Pulmonary artery endothelial cell (primary cell): ENCODE data around the gene NRCAM. TPM values are rescaled to one million over a fixed set of nuclear protein-coding genes. Genes with fewer than 3 reads are reported as not detected.
"Not testable (repeated sequence)": the region's sequence is repeated elsewhere in the genome, so short reads cannot be mapped to it uniquely, and the experiment has no call there.

ENCODE experiments used
- DNase-seq: peaks from one replicate; pipeline ENCODE4 v3.0.0-alpha.2; 2011; ENCODE audit warnings: low read depth, low spot score
- total RNA-seq: library from RNA; depleted of rRNA; stranded (reverse); fragments of >200 nt; gene quantifications from 2 replicates; pipeline ENCODE4 v1.2.3, GENCODE V29; 2014

NRCAM gene
- total RNA-seq, 1 donor from 2014 or later: 87.2 TPM

DNA sequence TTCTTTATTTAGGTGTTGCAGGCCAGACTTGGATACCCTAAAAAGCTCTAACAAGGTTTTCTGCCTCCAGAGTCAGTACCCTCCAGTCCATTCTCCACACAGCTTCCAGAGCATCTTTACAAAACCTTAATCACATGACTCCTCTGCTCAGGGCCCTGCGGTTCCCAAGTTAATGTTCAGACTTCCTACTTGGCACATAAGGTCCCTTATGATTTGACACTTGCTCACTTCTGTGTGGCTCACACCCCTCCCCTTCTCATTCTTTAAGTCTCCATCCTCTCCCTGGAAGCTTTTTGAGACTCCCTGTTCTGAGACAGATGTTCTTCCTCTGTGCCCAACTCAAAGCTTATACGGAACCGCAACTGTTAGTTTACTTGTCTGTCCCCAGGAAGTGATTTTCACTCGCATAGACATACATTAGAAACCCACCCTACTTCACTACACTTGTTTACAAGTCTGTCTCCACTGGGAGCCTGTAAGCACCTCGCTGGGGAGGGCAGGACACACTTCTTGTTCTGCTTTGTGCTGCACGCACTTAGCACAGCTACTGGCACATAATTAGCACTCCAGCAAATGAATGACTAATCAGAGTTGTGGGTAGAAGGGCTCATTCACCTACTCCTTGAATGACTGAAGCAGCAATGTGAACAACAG lies 171.8 kb downstream of the NRCAM start:
- no peak for DNase-seq

DNA sequence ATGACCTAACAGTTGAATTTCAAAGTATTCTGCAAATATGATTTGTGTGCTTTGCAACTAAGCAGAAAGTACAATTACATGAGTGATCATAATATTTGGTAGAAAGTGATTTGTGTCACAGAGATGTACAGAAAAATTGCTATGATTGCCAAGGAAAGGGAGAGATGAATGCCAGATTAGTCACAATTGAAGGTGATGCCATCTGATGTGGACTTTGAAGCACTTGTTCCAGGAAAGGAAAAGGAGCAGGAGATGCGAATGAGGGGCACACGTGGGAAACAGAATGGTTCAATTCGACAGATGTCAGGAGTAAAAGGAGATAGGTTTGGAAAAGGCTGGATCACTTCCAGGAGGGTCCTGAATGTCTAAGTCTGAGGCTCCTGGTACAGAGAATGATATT lies 173.0 kb downstream of the NRCAM start:
- no peak for DNase-seq

DNA sequence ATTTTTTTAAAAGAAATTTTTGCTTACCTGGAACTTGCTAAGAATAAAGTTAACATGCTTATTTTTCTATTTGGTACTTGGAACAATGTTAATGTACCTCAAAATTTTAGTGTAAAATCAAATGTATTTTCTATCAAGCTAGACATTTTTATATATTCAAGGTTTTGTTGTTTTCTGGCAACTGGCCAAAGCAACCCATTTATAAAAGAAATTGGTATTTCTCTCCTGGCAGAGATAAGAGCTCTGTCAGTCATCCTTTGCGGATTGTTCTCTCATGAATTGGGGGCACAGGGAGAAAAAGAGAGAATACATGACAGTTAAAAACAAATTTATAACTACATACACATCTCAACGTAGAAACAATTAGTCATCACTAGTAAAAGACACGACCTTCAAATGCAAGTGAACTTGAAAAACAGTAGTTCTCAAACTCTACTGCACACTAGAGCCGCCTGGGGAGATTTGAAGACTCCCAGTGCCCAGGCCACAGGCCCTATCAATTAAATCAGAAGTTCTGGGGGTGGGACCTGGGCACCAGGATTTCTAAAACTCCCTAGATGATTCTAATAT lies 173.7 kb downstream of the NRCAM start:
- DNase-seq: peak; percentile 24

DNA sequence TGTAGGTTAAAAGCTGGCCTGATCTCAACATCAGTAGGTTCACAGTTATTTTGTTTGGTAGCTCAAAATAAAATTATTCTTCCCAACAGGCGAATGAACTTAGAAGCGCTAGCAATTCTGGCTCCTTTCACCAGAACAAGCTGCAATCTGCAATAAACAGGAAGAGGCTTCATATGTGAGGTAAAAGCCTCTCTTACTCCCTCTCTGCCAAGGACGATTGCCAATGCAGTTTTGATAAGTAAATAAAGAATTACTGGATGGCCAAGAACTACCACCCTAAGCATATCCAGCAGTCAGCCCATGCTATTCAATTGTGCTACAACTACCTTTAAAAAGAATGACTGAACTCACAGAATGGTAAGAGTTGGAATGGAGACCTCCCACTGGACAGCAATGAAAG lies 176.1 kb downstream of the NRCAM start:
- peak; percentile 43 for DNase-seq

GRCh38 chr7:108278776-108279175 lies 177.5 kb downstream of the NRCAM start:
- no peak for DNase-seq

- DNase-seq: no peak
Measured at GRCh38 chr7:108278281-108278680, 178.0 kb downstream of the NRCAM start.

DNA sequence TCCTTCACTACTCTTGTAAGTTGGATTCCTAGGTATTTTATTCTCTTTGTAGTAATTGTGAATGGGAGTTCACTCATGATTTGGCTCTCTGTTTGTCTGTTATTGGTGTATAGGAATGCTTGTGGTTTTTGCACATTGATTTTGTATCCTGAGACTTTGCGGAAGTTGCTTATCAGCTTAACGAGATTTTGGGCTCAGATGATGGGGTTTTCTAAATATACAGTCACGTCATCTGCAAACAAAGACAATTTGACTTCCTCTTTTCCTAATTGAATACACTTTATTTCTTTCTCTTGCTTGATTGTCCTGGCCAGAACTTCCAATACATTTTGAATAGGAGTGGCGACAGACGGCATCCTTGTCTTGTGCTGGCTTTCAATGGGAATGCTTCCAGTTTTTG lies 181.8 kb downstream of the NRCAM start:
- not testable (repeated sequence) for DNase-seq

DNA sequence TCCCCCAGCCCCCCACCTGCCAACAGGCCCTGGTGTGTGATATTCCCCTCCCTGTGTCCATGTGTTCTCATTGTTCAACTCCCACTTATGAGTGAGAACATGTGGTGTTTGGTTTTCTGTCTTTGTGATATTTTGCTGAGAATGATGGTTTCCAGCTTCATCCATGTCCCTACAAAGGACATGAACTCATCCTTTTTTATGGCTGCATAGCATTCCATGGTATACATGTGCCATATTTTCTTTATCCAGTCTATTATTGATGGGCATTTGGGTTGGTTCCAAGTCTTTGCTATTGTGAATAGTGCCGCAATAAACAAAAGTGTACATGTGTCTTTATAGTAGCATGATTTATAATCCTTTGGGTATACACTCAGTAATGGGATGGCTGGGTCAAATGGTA lies 183.3 kb downstream of the NRCAM start:
- DNase-seq: not testable (repeated sequence)

GRCh38 chr7:108270385-108271015 lies 185.7 kb downstream of the NRCAM start:
- no peak for DNase-seq

DNA sequence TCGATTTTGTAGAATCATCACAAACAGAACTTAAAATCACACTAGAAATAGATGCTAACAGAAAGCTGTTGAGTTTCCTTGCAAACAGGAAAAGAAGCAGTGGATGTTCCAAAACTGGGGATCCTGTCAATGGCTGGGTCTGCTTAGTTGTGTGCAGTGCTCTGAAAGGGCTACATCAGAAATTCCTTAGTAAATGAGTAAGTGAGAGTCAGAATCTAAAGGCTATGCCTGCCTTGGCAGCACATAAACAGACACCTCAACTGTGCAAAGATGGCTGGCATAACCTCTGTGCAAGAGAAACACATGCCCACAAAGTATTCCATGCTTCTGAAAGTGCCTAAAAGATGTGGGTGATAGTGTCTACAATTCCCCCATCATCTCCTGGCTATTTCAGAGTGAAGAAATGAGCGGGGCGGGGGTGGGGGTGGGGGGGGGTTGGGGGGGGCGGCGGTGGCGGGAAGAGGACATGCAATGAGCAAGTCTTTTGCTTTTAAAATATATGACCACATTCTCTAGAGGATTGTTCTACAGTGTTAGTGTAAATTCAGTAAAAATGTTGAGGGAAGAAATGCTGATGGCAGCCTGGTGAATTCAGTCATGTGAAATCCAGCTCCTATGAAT lies 187.9 kb downstream of the NRCAM start:
- no peak for DNase-seq

- DNase-seq: no peak
Measured at GRCh38 chr7:108267615-108268014, 188.6 kb downstream of the NRCAM start.

- DNase-seq: no peak
Measured at GRCh38 chr7:108266491-108266890, 189.7 kb downstream of the NRCAM start.

DNA sequence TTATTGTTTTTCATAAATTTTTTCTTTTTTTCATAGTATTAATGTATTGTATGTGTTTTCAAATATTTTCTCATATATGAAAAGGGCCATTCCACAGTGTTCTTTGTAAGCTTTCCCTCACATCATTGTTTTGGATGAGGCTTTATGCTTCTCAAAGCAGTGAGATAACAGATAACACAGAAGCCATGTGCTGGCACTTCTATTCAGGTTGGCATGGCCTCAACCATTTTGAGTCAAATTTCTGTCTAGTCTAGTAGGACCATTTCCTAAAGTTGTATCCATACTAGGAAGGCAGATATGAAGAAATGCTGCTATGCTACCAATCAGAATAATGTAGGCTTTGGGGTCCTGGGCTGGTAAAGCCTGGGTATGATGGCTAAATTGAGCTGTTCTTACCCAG lies 190.2 kb downstream of the NRCAM start:
- no peak for DNase-seq

- DNase-seq: no peak
Measured at GRCh38 chr7:108265007-108265406, 191.2 kb downstream of the NRCAM start.

- no peak for DNase-seq
Measured at GRCh38 chr7:108263425-108263824, 192.8 kb downstream of the NRCAM start.

DNA sequence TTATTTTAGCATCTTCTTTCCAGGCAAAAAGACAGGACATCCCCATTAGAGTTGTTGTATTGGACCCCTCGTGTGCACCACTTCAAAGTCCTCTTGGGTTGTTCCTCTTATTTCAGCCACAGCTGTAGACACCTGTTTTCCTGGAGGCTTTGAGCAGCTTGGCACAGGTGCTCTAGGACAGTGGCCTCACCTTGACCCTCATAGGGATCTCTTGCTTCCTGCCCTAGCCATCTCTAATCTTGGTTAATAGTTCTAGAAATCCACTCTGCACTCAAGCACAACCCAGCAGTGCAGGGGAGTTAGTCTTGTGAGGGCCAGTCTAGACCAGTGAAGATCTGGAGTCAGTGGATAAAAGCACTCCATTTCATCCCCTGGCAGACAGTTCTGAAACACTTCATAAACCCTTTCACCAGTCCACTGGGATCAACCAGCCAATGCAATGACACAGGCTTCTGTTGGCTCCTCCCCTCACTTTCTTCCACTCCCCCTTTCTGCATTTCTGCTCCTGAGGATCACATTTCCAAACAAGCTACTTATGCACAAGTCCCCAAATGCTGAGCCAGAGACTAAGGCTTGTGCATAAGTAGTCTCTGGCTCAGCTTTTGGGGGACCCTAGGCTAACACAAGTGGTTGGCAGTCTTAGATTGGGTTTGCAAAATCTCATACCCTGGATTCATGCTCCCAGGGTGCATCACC lies 194.5 kb downstream of the NRCAM start:
- DNase-seq: no peak

DNA sequence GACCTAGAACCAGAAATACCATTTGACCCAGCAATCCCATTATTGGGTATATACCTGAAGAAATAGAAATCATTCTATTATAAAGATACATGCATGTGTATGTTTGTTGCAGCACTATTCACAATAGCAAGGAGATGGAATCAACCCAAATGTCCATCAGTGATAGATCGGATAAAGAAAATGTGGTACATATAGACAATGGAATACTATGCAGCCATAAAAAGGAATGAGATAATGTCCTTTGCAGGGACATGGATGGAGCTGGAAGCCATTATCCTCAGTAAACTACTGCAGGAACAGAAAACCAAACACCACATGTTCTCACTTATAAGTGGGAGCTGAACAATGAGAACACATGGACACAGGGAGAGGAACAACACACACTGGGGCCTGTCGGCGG lies 196.8 kb downstream of the NRCAM start:
- DNase-seq: not testable (repeated sequence)

GRCh38 chr7:108257954-108258353 lies 198.3 kb downstream of the NRCAM start:
- no peak for DNase-seq

DNA sequence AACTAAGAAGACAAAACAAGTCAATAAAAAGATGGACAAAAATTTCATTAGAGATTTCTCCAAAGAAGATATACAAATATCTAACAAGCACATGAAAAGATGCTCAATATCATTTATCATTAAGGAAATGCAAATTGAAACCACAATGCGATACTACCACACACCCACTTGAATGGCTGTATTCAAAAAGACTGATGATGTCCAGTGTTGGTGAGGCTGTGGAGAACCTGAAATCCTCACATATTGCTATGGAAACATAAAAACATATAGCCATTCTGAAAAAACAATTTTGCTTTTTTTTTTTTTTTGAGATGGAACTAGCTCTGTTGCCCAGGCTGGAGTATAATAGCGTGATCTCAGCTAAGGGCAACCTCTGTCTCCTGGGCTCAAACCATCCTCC lies 202.0 kb downstream of the NRCAM start:
- no peak for DNase-seq

GRCh38 chr7:108253275-108254044 lies 202.8 kb downstream of the NRCAM start:
- DNase-seq: no peak

- DNase-seq: no peak
Measured at GRCh38 chr7:108252177-108252576, 204.1 kb downstream of the NRCAM start.
